Ishikawa (cell line): ENCODE measurements around the gene KLHL14.

Experiments used
- CEBPB ChIP-seq: IDR thresholded peaks from 2 replicates; pipeline ENCODE4 v1.6.1; 2012
- CREB1 ChIP-seq: IDR thresholded peaks from 2 replicates; pipeline ENCODE4 v1.6.1; 2012; ENCODE audit warnings: low read depth
- EP300 ChIP-seq: IDR thresholded peaks from 2 replicates; pipeline ENCODE4 v1.6.1; 2012; ENCODE audit warnings: borderline replicate concordance
- MAX ChIP-seq: IDR thresholded peaks from 2 replicates; pipeline ENCODE4 v1.6.1; 2012
- REST ChIP-seq: IDR thresholded peaks from 2 replicates; pipeline ENCODE4 v1.6.1; 2012; ENCODE audit warnings: low read depth, mild to moderate bottlenecking
- TAF1 ChIP-seq: IDR thresholded peaks from 2 replicates; pipeline ENCODE4 v1.6.1; 2012; ENCODE audit warnings: low read depth, mild to moderate bottlenecking
- TCF12 ChIP-seq: IDR thresholded peaks from 2 replicates; pipeline ENCODE4 v1.6.1; 2012; ENCODE audit warnings: low read depth
- TEAD4 ChIP-seq: IDR thresholded peaks from 2 replicates; pipeline ENCODE4 v1.6.1; 2012
- USF1 ChIP-seq: IDR thresholded peaks from 2 replicates; pipeline ENCODE4 v1.6.1; 2012
- ZBTB7A ChIP-seq: IDR thresholded peaks from 2 replicates; pipeline ENCODE4 v1.6.1; 2012; ENCODE audit warnings: low read depth

GRCh38 chr18:32798209-32798960, 25.6 kb upstream of the KLHL14 start:
- TF ChIP-seq TCF12 (no peak), USF1 (no peak), REST (no peak), EP300 (no peak), CREB1 (no peak), CEBPB (no peak), TEAD4 (no peak), TAF1 (no peak), ZBTB7A (no peak), MAX (no peak)
